Lower leg skin (tissue), 3 donors: Measurements from ENCODE around the gene MICALL2.

Experiments used
- POLR2A ChIP-seq, 2 donors: fragments of 450-650 bp; IDR thresholded peaks; one replicate each; pipeline ENCODE4 v1.6.1; 2016 to 2017; ENCODE audit warnings: antibody characterized with exemption in 2 of 2, mild to moderate bottlenecking in 1 of 2, moderate library complexity in 1 of 2
- TF ChIP-seq, protein P1 (sequence below), 3 donors: fragments of 450-650 bp; IDR thresholded peaks; one replicate each; pipeline ENCODE4 v1.5.1; 2016; ENCODE audit warnings: antibody characterized with exemption in 3 of 3, mild to moderate bottlenecking in 3 of 3, moderate library complexity in 2 of 3

DNA sequence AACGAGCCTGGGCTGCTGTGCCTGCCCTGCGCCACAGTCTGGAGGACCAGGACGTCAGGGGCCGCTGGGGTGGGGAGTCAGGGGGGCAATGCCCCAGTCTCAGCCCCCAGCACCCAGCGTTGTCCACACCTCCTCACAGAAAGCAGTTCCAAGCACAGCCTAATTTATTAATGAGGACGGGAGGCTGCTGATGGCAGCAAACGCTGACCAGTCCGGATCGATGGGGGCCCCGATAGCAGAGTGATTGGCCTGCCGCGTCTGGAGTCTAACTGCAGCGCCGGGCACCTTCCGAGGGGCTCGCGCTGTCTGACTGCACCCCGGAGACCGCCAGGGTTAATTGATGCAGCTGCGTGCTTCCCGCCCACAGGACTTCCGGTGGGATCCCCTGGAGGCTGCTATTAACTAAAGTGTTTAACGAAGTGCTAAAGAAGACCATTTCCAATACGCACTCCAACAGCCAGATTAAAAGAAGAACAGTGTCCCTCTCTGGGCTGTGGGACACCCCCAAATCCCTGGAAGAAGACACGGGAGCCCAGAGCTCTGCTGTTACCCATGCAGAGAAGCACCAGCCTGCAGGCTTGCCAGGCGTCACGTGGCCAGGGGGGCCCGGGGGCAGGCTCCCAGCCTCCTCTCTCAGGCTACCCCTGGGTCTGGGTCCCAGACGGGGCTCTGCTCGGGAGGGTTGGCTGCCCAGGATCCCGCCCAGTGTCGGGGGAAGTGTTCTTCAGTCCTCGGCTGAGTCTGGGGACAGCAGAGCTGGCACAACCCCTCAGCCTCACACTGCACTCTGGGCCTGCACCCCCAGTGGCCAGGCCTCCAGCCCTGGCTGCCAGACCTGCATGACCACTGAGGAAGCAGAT is 63.8 kb downstream of the MICALL2 start:
- TF ChIP-seq, protein P1, sequence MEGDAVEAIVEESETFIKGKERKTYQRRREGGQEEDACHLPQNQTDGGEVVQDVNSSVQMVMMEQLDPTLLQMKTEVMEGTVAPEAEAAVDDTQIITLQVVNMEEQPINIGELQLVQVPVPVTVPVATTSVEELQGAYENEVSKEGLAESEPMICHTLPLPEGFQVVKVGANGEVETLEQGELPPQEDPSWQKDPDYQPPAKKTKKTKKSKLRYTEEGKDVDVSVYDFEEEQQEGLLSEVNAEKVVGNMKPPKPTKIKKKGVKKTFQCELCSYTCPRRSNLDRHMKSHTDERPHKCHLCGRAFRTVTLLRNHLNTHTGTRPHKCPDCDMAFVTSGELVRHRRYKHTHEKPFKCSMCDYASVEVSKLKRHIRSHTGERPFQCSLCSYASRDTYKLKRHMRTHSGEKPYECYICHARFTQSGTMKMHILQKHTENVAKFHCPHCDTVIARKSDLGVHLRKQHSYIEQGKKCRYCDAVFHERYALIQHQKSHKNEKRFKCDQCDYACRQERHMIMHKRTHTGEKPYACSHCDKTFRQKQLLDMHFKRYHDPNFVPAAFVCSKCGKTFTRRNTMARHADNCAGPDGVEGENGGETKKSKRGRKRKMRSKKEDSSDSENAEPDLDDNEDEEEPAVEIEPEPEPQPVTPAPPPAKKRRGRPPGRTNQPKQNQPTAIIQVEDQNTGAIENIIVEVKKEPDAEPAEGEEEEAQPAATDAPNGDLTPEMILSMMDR (IDR thresholded peaks at IDR 0.05) = no peak
- no peak for TF ChIP-seq POLR2A (IDR thresholded peaks at IDR 0.05)
